GM10248 (cell line): ENCODE data around the gene AP2A2.

Experiments used
- CTCF ChIA-PET: fragments of 300-600 bp; sonication (Branson Sonifier 250); formaldehyde crosslinking; extraction: SDS; loops from one replicate; lab custom pipeline; 2021; ENCODE audit warnings: antibody characterized with exemption; lab: Yijun Ruan, JAX
- POLR2A ChIA-PET: fragments of 350-650 bp; sonication (Branson Sonifier 250); formaldehyde crosslinking; extraction: SDS; loops from one replicate; lab custom pipeline; 2020; ENCODE audit warnings: antibody characterized with exemption; lab: Yijun Ruan, JAX
- DNase-seq: peaks from one replicate; pipeline ENCODE4 v3.0.0; 2012; ENCODE audit errors: extremely low spot score
- TF ChIP-seq, protein P1 (sequence below): IDR thresholded peaks from 2 replicates; pipeline ENCODE4 v1.5.1; 2012; ENCODE audit warnings: mild to moderate bottlenecking, low read depth; ENCODE audit errors: extremely low read depth, missing control alignments, control extremely low read depth

Gene AP2A2

GRCh38 chr11:1042626-1043562, 117.2 kb downstream of the AP2A2 start:
- DNase-seq = no peak
- TF ChIP-seq, protein P1, sequence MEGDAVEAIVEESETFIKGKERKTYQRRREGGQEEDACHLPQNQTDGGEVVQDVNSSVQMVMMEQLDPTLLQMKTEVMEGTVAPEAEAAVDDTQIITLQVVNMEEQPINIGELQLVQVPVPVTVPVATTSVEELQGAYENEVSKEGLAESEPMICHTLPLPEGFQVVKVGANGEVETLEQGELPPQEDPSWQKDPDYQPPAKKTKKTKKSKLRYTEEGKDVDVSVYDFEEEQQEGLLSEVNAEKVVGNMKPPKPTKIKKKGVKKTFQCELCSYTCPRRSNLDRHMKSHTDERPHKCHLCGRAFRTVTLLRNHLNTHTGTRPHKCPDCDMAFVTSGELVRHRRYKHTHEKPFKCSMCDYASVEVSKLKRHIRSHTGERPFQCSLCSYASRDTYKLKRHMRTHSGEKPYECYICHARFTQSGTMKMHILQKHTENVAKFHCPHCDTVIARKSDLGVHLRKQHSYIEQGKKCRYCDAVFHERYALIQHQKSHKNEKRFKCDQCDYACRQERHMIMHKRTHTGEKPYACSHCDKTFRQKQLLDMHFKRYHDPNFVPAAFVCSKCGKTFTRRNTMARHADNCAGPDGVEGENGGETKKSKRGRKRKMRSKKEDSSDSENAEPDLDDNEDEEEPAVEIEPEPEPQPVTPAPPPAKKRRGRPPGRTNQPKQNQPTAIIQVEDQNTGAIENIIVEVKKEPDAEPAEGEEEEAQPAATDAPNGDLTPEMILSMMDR = no peak
- ChIA-PET POLR2A (interaction anchor here (0.6 kb wide), 2 partner anchors 538 to 1357 kb away, joined by 3 read pairs; no protein-coding TSS in a partner anchor), CTCF (interaction anchor here (0.8 to 2.5 kb wide), 3 partner anchors 8 to 195 kb away, joined by 3 to 8 read pairs (median 7); no protein-coding TSS in a partner anchor)

DNA sequence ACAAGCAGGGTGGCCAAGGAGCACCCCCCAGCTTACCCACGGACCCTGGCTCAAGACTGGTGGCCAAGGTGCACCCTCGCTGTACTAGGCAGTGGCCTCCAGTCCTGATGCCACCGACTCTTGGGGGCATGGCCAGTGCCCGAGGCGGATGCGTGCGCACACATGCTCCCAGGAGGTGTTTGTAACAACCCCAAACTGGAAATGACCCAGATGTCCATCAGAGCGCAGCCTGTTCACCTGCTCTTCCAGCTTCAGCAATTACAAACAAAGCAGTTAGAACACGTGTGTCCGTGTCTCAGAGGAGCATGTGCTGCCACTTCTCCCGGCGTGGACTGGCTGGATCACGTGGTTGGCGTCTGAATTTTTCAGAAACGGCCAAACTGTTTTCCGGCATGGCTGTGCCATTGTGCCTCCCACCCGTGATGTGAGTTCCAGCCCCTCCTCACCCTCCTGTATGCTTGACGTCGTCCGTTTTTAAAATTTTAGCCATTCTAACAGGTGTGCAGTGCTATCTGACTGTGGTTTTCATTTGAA, 118.0 kb downstream of the AP2A2 start:
- CTCF ChIA-PET = interaction anchor here (2.5 kb wide), 1 partner anchor 196 kb away, joined by 7 read pairs; no protein-coding TSS in a partner anchor
- POLR2A ChIA-PET = interaction anchor here (0.6 kb wide), 2 partner anchors 538 to 1356 kb away, joined by 3 read pairs; no protein-coding TSS in a partner anchor
- TF ChIP-seq, protein P1 = no peak
- DNase-seq = no peak

GRCh38 chr11:1044160-1044559, 118.5 kb downstream of the AP2A2 start:
- POLR2A ChIA-PET = no interaction called here
- no peak for DNase-seq
- CTCF ChIA-PET = no interaction called here
- TF ChIP-seq, protein P1 = no peak

- CTCF ChIA-PET = interaction anchor here (0.8 to 1.4 kb wide), 2 partner anchors 199 to 200 kb away, joined by 3 read pairs; no protein-coding TSS in a partner anchor
- POLR2A ChIA-PET = no interaction called here
- TF ChIP-seq, protein P1 = no peak
- DNase-seq = no peak
These were observed 122.0 kb downstream of the AP2A2 start for GRCh38 chr11:1047595-1048156.

GRCh38 chr11:1048375-1049070, 122.9 kb downstream of the AP2A2 start:
- no peak for DNase-seq
- TF ChIP-seq, protein P1 = no peak
- CTCF ChIA-PET = interaction anchor here (0.8 to 1.4 kb wide), 2 partner anchors 200 to 201 kb away, joined by 3 read pairs; no protein-coding TSS in a partner anchor
- POLR2A ChIA-PET = no interaction called here
